H9 (cell line): ENCODE results near the gene F7. TPM values are rescaled to one million over a fixed set of nuclear protein-coding genes. Genes with fewer than 3 reads are reported as not detected.

Experiments used
- DNase-seq: peaks from one replicate; pipeline ENCODE4 v3.0.0-alpha.2; 2017
- H2AFZ ChIP-seq: one replicate; pipeline ENCODE4 v1.6.1; 2013; ENCODE audit warnings: mild to moderate bottlenecking, low read length, control low read depth, moderate library complexity
- H2AK5ac ChIP-seq: 2 replicates; pipeline ENCODE4 v1.6.1; 2013; ENCODE audit warnings: low read length, control low read depth, mixed read lengths; ENCODE audit not compliant: insufficient read length
- H2BK120ac ChIP-seq: one replicate; pipeline ENCODE4 v1.6.1; 2013; ENCODE audit warnings: low read depth, mild to moderate bottlenecking, low read length, control low read depth, inconsistent platforms; ENCODE audit not compliant: poor library complexity, severe bottlenecking
- H2BK12ac ChIP-seq: 2 replicates; pipeline ENCODE4 v1.6.1; 2013; ENCODE audit warnings: low read length, control low read depth, mixed read lengths, low read depth; ENCODE audit not compliant: insufficient read length
- H2BK15ac ChIP-seq: 2 replicates; pipeline ENCODE4 v1.6.1; 2013; ENCODE audit warnings: low read depth, low read length, control low read depth
- H2BK20ac ChIP-seq: one replicate; pipeline ENCODE4 v1.6.1; 2013; ENCODE audit warnings: low read depth, mild to moderate bottlenecking, low read length, control low read depth, inconsistent platforms; ENCODE audit not compliant: poor library complexity, severe bottlenecking
- H2BK5ac ChIP-seq: 2 replicates; pipeline ENCODE4 v1.6.1; 2013; ENCODE audit warnings: low read length, control low read depth, mixed read lengths; ENCODE audit not compliant: insufficient read length
- H3K14ac ChIP-seq: 2 replicates; pipeline ENCODE4 v1.6.1; 2013; ENCODE audit warnings: low read length, control low read depth; ENCODE audit not compliant: insufficient read depth
- H3K18ac ChIP-seq: 2 replicates; pipeline ENCODE4 v1.6.1; 2013; ENCODE audit warnings: low read depth, mild to moderate bottlenecking, mixed read lengths, low read length, control low read depth; ENCODE audit not compliant: insufficient read length
- H3K23ac ChIP-seq: 2 replicates; pipeline ENCODE4 v1.6.1; 2013; ENCODE audit warnings: low read length, control low read depth, mixed read lengths, low read depth; ENCODE audit not compliant: insufficient read length
- H3K23me2 ChIP-seq: 2 replicates; pipeline ENCODE4 v1.6.1; 2013; ENCODE audit warnings: low read depth, mild to moderate bottlenecking, mixed read lengths, low read length, control low read depth; ENCODE audit not compliant: insufficient read length, poor library complexity, severe bottlenecking
- H3K27ac ChIP-seq: 2 replicates; pipeline ENCODE4 v1.5.1; 2013; ENCODE audit warnings: low read length, control low read depth, mixed read lengths, low read depth; ENCODE audit not compliant: insufficient read length
- H3K27me3 ChIP-seq: 2 replicates; pipeline ENCODE4 v1.6.1; 2013; ENCODE audit warnings: low read length, control low read depth, inconsistent platforms; ENCODE audit not compliant: insufficient read depth
- H3K4ac ChIP-seq: 2 replicates; pipeline ENCODE4 v1.6.1; 2013; ENCODE audit warnings: low read depth, mild to moderate bottlenecking, control low read depth, inconsistent platforms, low read length, moderate library complexity
- H3K4me1 ChIP-seq: 2 replicates; pipeline ENCODE4 v1.6.1; 2013; ENCODE audit warnings: low read length, control low read depth, inconsistent platforms; ENCODE audit not compliant: insufficient read depth
- H3K4me2 ChIP-seq: 2 replicates; pipeline ENCODE4 v1.6.1; 2013; ENCODE audit warnings: low read length, control low read depth, mixed read lengths; ENCODE audit not compliant: insufficient read length, insufficient read depth
- H3K56ac ChIP-seq: 2 replicates; pipeline ENCODE4 v1.6.1; 2013; ENCODE audit warnings: low read depth, mild to moderate bottlenecking, mixed read lengths, low read length, control low read depth; ENCODE audit not compliant: insufficient read length
- H3K79me1 ChIP-seq: 2 replicates; pipeline ENCODE4 v1.6.1; 2013; ENCODE audit warnings: low read depth, mild to moderate bottlenecking, moderate library complexity, low read length, control low read depth, inconsistent platforms; ENCODE audit not compliant: insufficient read depth, poor library complexity, severe bottlenecking
- H3K79me2 ChIP-seq: 2 replicates; pipeline ENCODE4 v1.6.1; 2013; ENCODE audit warnings: low read length, control low read depth, inconsistent platforms; ENCODE audit not compliant: insufficient read depth
- H3K9ac ChIP-seq: 2 replicates; pipeline ENCODE4 v1.6.1; 2013; ENCODE audit warnings: low read length, control low read depth, mixed read lengths; ENCODE audit not compliant: insufficient read length; ENCODE audit errors: extremely low read depth
- H3K9me3 ChIP-seq: one replicate; pipeline ENCODE4 v1.6.1; 2013; ENCODE audit warnings: low read depth, low read length, inconsistent platforms; ENCODE audit not compliant: control insufficient read depth
- H3T11ph ChIP-seq: one replicate; pipeline ENCODE4 v1.6.1; 2013; ENCODE audit warnings: mild to moderate bottlenecking, low read length, control low read depth, inconsistent platforms
- H4K20me1 ChIP-seq: one replicate; pipeline ENCODE4 v1.6.1; 2013; ENCODE audit not compliant: control insufficient read depth, insufficient read length, insufficient read depth
- H4K5ac ChIP-seq: 2 replicates; pipeline ENCODE4 v1.6.1; 2013; ENCODE audit warnings: low read depth, mild to moderate bottlenecking, mixed read lengths, low read length, control low read depth; ENCODE audit not compliant: insufficient read length
- H4K8ac ChIP-seq: replicated peaks from 2 replicates; pipeline ENCODE4 v1.6.1; 2013; ENCODE audit warnings: low read length, control low read depth, mixed read lengths, low read depth; ENCODE audit not compliant: insufficient read length
- H4K91ac ChIP-seq: 2 replicates; pipeline ENCODE4 v1.6.1; 2013; ENCODE audit warnings: low read depth, mild to moderate bottlenecking, moderate library complexity, mixed read lengths, low read length, control low read depth; ENCODE audit not compliant: insufficient read length
- H3K27ac Mint-ChIP-seq, 3 experiments: 2 replicates in 2 of 3; 3 replicates in 1 of 3; pipeline ENCODE4 v1.8.0; 2020 to 2021; ENCODE audit warnings: mixed read lengths in 3 of 3, mild to moderate bottlenecking in 1 of 3, moderate library complexity in 1 of 3
- H3K27me3 Mint-ChIP-seq: 2 replicates; pipeline ENCODE4 v1.8.0; 2021; ENCODE audit warnings: low read depth, mild to moderate bottlenecking, moderate library complexity, mixed read lengths
- H3K36me3 Mint-ChIP-seq, 3 experiments: 2 replicates in 2 of 3; 3 replicates in 1 of 3; pipeline ENCODE4 v1.8.0; 2020 to 2021; ENCODE audit warnings: low read depth in 3 of 3, mixed read lengths in 3 of 3; ENCODE audit not compliant: insufficient read depth in 1 of 3
- H3K4me1 Mint-ChIP-seq, 2 experiments: 2 replicates each; pipeline ENCODE4 v1.8.0; 2020; ENCODE audit warnings: mixed read lengths in 2 of 2
- H3K4me3 Mint-ChIP-seq, 2 experiments: 2 replicates in 1 of 2; 3 replicates in 1 of 2; pipeline ENCODE4 v1.8.0; 2020 to 2021; ENCODE audit warnings: mild to moderate bottlenecking in 2 of 2, mixed read lengths in 2 of 2, moderate library complexity in 1 of 2
- H3K9me3 Mint-ChIP-seq, 2 experiments: 2 replicates in 1 of 2; 3 replicates in 1 of 2; pipeline ENCODE4 v1.8.0; 2020; ENCODE audit warnings: mild to moderate bottlenecking in 2 of 2, mixed read lengths in 2 of 2, moderate library complexity in 1 of 2
- WGBS: extraction: QIAGEN DNeasy Blood & Tissue Kit; methylation state at CpG from one replicate; pipeline ENCODE4 v1.1.7; 2013; ENCODE audit warnings: missing lambda C conversion rate, low lambda C conversion rate, mixed read lengths; ENCODE audit not compliant: insufficient read length; ENCODE audit errors: extremely low coverage; 5-methylcytosine and 5-hydroxymethylcytosine counted together
- total RNA-seq: library from RNA; stranded (reverse); gene quantifications from 2 replicates; pipeline ENCODE4 v1.2.1, GENCODE V29; 2021
- TF ChIP-seq, protein P1 (sequence below): fragments of 200-600 bp; sonication (generic); conservative IDR thresholded peaks from 3 replicates; pipeline ENCODE4 v1.8.0; 2021; ENCODE audit warnings: antibody characterized with exemption, mild to moderate bottlenecking

F7 gene
- total RNA-seq, 1 experiment from 2014 or later: 0.81 TPM

DNA sequence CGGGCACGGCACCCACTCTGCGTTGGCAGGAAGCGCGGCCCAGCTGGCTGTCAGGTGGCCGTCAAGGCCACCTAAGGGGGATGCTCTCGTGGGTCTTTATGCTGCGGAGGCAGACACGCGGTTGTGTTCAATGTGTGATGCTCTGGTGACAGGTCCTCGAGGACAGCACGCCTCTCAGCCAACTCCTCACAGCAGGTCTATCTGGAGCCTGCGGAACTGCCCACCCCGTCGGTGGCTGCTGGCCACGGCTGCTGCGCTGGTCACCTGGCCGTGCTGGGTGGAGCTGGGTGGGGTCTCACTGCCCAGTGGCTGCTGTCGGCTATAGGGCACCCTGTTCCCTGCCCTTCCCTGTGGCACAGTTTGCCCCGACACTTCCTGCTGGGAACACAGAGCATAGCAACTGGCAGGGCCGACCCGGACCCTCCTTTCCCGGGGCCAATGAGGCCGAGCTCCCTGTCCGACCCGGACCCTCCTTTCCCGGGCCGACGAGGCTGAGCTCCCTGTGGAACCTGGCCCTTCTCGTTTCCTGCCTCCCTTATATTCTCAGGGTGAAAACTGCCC lies 14.3 kb upstream of the F7 start:
- Histone ChIP-seq H4K8ac (no peak overlapping the region), H2BK12ac (no peak overlapping the region), H3T11ph (no peak overlapping the region), H3K56ac (no peak overlapping the region), H3K23me2 (no peaks in the 10 kb centered on the region), H3K4me2 (no peak overlapping the region), H3K18ac (no peak overlapping the region), H2AK5ac (no peak overlapping the region), H2BK5ac (no peak overlapping the region), H3K79me1 (no peaks in the 10 kb centered on the region), H3K27me3 (no peaks in the 10 kb centered on the region), H3K79me2 (no peaks in the 10 kb centered on the region), H3K9me3 (no peaks in the 10 kb centered on the region), H3K4me1 (no peaks in the 10 kb centered on the region; the same call in 1 of the 2 replicates), H2AFZ (no peak overlapping the region), H2BK20ac (no peak overlapping the region), H2BK120ac (no peak overlapping the region), H4K20me1 (peaks cover 2% of the 10 kb centered on the region), H3K23ac (no peak overlapping the region), H3K14ac (no peak overlapping the region), H2BK15ac (no peak overlapping the region), H3K9ac (no peak overlapping the region), H3K27ac (no peak overlapping the region), H4K91ac (no peak overlapping the region), H4K5ac (no peak overlapping the region), H3K4ac (no peak overlapping the region)
- peaks cover 18 to 24% of the 10 kb centered on the region in 2 experiments for H3K4me1 Mint-ChIP-seq
- no peak overlapping the region for H3K27ac Mint-ChIP-seq
- H3K9me3 Mint-ChIP-seq: no peaks in the 10 kb centered on the region
- DNase-seq: no peak
- H3K27me3 Mint-ChIP-seq: peaks cover 1% of the 10 kb centered on the region; the same call in 1 of the 2 replicates
- no CpG with 5 or more reads among the region's 30 CpGs for WGBS
- TF ChIP-seq, protein P1, sequence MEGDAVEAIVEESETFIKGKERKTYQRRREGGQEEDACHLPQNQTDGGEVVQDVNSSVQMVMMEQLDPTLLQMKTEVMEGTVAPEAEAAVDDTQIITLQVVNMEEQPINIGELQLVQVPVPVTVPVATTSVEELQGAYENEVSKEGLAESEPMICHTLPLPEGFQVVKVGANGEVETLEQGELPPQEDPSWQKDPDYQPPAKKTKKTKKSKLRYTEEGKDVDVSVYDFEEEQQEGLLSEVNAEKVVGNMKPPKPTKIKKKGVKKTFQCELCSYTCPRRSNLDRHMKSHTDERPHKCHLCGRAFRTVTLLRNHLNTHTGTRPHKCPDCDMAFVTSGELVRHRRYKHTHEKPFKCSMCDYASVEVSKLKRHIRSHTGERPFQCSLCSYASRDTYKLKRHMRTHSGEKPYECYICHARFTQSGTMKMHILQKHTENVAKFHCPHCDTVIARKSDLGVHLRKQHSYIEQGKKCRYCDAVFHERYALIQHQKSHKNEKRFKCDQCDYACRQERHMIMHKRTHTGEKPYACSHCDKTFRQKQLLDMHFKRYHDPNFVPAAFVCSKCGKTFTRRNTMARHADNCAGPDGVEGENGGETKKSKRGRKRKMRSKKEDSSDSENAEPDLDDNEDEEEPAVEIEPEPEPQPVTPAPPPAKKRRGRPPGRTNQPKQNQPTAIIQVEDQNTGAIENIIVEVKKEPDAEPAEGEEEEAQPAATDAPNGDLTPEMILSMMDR: no peak
- H3K36me3 Mint-ChIP-seq: peaks cover 0 to 9% (median 6%) of the 10 kb centered on the region in 3 experiments; a peak in 5 of 7 replicates
- H3K4me3 Mint-ChIP-seq: no peak overlapping the region
